NOMO-1 treated with DMSO at 0.1 percent for 48 hours (cell line): ENCODE measurements around the gene TNKS1BP1.
"Not testable (repeated sequence)": the region's sequence is repeated elsewhere in the genome, so short reads cannot be mapped to it uniquely, and the experiment has no call there.

Experiments used
- DNase-seq: peaks from one replicate; lab custom pipeline; 2025; ENCODE audit not compliant: unreplicated experiment; lab: John Stamatoyannopoulos, UW

TNKS1BP1 gene, protein sequence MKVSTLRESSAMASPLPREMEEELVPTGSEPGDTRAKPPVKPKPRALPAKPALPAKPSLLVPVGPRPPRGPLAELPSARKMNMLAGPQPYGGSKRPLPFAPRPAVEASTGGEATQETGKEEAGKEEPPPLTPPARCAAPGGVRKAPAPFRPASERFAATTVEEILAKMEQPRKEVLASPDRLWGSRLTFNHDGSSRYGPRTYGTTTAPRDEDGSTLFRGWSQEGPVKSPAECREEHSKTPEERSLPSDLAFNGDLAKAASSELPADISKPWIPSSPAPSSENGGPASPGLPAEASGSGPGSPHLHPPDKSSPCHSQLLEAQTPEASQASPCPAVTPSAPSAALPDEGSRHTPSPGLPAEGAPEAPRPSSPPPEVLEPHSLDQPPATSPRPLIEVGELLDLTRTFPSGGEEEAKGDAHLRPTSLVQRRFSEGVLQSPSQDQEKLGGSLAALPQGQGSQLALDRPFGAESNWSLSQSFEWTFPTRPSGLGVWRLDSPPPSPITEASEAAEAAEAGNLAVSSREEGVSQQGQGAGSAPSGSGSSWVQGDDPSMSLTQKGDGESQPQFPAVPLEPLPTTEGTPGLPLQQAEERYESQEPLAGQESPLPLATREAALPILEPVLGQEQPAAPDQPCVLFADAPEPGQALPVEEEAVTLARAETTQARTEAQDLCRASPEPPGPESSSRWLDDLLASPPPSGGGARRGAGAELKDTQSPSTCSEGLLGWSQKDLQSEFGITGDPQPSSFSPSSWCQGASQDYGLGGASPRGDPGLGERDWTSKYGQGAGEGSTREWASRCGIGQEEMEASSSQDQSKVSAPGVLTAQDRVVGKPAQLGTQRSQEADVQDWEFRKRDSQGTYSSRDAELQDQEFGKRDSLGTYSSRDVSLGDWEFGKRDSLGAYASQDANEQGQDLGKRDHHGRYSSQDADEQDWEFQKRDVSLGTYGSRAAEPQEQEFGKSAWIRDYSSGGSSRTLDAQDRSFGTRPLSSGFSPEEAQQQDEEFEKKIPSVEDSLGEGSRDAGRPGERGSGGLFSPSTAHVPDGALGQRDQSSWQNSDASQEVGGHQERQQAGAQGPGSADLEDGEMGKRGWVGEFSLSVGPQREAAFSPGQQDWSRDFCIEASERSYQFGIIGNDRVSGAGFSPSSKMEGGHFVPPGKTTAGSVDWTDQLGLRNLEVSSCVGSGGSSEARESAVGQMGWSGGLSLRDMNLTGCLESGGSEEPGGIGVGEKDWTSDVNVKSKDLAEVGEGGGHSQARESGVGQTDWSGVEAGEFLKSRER (N-terminal part only)

DNA sequence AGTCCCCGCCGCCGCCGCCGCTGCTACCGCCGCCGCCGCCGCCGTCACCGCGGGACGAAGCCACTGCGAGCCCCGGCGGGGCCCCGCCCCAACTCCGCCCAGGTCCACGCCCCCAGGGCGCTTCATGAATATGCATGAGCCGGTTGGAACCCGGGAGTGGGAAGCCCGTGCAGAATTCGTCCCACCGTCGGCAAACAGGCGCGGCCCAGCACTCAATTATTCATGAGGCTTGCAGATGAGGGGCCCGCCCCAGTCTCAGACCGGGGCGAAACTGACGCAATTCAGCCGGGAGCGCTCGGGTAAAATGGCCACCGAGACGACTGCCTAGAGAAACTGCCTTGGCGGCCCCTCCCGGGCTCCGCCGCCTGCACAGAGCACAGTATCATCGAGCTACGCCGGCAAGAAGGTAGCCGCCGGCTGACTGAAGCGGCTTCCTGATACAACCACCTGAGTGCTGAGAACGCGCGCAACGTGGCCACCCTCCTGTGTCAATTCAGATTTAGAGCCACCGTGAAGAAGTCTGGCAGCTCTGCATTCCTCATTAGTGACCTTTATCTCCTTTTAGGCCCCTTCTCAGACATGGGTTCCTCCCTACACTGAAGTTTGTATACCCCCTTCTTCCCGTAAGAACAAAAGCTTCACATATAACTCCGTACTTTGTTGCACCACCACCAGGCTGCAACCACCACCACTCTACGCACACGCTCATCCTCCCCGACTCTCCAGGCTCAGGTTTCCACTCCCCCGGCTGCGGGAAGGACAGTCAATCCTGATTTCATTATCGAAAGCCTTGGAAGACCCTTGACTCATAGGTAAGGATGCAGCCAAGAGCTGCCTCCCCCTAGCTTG, at the start of gene TNKS1BP1:
TNKS1BP1 (minus strand) TSS at position 67 of the 849 bp plus-strand sequence. CDS start 3,067 bp downstream, outside the sequence.
- DNase-seq, result peak; percentile 95

DNA sequence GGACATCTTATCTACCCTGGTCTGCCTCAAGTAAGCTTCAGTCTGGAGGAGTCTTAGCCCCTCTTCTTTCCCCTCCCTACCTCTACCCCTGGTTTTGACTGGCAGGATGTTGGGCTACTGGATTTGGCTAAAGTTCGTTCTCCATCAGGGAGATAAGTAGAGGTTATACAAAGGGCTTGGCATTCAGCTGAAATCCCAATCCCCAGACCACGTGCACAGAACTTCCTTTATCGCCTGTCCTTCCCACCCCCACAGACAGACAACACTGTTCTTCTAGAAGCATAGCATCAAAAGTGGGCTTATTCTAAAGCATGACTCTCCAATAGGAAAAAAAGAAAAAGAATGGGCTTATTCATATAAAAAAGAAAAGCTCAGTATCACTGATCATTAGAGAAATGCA, 48.4 kb upstream of the TNKS1BP1 start:
- no peak for DNase-seq

DNA sequence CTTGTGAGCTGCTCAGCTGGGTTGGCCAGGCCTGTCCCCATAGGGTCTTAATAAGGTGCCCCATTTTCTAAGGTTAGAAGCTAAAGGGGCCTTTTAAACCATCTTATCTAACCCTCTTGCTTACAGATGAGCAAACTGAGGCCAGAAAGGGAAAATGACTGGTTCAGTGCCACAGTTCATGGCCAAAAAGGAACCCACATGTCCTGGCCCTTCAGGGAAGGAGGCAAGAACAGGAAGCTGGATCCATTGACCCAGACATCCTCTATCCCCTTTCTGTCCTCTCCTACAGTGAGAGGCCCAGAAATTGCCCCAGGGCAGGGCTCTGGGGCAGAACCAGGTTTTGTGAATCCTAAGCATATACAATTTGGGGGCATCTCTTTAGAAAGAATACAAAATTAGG, 46.2 kb upstream of the TNKS1BP1 start:
- no peak for DNase-seq

DNA sequence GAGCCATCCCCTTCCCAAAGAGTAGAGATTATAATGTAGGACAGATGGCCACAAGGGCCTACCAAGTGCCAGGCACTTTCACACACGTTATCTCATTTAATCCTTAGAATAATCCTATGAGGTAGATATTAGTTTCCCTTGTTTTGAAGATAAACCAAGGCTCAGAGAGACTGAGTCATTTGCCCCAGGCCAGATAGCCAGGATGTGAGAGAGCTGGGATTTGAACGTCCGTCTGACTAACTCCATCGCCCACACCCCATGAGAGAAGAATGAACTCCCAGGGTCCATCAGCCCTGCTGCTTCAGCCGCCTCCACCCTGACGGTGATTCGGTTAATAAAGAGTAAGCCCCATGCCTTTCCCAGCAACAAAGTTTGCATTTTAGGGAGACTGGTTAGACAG, 45.5 kb upstream of the TNKS1BP1 start:
- DNase-seq, result no peak

DNA sequence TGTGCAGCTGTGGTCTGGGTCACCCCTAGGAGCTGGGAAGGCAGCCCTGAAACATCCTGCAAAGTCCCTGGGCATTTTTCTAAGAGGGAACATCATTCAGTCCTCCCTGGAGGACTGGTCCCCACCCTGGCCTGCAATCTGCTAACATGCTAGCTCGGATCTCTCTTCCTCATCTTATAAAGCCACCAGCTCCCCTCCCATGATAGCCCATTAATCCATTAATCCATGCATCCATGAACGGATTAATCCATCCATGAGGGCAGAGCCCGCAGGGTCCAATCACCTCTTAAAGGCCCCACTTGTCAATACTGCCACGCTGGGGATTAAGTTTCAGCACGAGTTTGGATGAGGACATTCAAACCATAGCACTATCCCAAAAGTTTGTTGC, 44.1 kb upstream of the TNKS1BP1 start:
- DNase-seq, result no peak

DNA sequence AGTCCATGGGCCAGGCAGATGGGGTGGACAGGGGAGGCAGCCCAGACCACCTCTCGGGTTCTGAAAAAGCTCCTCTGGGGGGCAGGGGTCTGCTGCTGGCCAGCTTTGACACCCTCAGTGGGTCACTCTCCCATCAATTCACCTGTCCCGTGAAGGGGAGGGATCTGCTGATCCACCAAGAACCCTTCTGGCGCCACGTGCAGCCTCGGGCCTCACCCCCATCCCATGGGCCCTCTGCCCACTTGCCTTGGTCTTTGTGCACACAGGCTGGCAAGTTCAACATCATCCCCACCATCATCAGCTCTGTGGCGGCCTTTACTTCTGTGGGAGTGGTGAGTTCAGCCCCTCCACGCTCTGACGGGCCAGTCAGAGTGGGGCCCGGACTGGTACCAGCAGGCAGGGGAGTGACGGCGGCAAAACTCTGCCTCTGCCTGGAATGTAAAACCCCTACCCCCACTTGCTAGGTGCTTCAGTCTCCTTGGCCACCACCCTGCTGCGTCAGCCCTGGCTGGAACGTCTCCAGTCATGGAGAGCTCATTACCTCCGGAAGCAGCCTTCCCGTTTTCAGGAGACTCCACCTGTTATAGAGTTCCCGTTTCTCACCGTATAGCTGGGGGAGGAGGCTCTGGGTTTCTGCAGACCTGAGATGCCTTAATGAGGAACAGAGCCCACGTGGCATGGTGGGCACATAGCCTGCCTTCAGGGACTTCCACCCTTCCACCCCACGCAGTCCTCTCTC, 43.5 kb upstream of the TNKS1BP1 start:
- no peak for DNase-seq

DNA sequence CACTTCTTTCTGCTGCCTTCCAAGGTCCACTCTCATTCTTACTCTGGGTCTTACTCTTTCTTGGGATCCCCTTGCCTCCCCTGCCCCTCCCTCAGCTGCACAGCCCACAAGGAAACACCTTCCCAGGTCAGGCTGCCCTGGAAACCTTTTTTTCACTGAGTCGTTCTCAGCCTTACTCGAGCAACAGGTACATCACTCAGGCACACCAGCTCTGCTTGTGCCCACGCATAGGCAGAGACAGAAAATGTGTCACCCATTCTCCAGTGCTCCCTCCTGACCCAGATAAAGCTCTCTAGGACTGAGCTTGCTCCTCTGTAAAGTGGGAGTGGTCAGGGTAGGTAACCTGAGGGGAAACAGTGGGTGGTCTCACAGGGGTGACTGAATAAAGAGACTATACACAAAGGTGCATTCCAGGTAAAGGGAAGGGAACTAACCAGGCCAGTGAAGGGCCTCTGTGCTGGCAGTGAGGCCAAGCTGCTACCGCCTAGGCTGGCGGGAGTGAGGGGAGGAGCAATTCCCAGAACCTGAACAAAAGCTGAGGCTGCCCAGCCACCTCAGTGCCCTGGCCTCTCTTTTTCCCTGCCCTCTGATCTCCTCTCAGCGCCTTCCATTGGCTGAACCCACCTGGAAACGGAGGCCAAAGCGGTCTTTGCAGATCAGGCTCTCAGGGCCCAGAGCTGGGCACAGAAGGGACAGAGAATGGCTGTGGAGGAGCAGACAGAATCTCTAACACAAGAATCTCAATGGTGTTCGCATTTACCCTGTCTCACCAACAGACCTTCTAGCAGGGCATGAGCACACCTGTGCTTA, 40.3 kb upstream of the TNKS1BP1 start:
- DNase-seq, result no peak

DNA sequence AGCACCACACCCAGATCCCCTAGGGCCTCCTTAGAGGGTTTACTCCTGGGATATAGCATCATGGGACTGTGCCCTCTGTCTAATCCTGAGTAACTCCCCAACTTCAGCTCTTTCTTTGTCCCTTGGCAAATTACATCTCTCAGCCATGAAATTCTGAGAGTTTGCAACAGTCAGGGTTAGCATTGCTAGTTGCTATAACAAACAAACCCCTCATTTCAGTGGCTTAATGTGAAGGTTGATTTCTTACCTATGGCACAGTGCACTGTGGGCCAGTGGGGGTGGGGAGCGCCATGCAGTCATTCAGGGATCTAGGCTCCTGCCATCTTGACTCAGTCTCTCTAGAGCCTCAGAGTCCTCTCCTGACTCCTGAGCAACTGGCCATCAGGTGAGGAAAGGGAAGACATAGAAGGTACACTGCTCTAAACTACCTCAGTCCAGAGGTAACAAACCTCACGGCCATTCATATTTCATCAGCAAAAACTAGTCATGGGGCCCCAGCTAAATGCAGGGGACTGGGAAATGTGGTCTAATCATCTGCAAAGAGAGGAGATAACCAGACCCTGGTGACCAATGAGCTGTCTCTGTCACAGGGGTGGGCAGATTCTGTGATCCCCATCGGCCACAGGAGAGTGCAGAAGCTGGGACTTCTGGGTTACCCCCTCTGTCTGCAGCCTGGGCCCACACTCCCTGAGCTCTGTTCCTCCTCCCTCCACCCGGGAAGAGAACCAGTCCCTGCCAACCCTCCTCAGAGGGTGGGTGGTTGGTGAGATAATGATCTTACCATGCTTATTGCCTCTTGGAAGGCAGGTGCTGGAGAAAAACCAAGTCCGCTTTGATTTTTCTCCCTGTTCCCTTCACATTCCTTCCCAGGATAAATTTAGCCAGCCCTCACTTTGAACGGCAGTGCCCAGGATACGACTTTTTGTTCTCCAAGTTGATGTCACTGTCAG, 38.7 kb upstream of the TNKS1BP1 start:
- no peak for DNase-seq

DNA sequence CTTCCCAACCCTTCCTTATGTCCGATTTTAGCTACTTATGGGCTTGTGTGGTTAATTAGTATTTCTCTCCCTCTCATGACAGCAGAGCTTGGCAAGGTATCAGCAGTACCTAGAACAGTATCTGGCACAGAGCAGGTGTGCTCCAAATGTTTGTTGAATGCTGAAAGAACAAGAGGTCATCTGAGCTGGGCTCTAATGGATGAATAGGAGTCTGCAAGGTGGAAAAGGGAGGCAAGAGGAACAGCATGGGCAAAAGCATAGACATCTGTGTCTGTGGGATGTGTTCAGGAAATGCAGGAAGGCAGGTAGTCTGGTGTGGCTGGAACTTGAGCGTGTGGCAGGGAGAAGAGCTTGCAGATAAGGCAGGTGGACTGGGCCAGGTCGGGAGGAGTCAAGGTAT, 37.2 kb upstream of the TNKS1BP1 start:
- DNase-seq, result no peak

DNA sequence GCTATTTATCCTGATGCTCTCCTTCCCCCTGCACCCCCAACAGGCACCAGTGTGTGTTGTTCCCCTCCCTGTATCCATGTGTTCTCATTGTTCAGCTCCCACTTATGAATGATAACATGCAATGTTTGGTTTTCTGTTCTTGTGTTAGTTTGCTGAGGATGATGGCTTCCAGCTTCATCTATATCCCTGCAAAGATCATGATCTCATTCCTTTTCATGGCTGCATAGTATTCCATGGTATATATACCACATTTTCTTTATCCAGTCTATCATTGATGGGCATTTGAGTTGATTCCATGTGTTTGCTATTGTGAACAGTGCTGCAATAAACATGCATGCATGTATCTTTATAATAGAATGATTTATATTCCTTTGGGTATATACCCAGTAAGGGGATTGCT, 36.7 kb upstream of the TNKS1BP1 start:
- not testable (repeated sequence) for DNase-seq

DNA sequence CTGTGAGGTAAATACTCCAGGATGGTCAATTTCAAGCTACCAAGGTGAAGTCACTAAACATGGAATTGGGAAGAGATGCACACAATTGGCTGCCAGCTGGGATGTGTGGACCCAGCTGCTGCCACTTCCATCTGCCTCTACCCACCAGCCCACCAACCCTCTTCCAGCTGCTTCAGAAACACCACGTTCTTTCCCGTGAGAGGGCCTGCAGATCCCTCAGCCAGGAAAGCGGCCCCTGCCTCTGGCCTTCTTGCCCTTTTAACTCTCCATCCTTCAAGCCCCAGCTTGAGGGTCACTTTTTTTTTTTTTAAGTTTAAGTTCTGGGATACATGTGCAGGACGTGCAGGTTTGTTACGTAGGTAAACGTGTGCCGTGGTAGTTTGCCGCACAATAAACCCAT, 36.2 kb upstream of the TNKS1BP1 start:
- no peak for DNase-seq

DNA sequence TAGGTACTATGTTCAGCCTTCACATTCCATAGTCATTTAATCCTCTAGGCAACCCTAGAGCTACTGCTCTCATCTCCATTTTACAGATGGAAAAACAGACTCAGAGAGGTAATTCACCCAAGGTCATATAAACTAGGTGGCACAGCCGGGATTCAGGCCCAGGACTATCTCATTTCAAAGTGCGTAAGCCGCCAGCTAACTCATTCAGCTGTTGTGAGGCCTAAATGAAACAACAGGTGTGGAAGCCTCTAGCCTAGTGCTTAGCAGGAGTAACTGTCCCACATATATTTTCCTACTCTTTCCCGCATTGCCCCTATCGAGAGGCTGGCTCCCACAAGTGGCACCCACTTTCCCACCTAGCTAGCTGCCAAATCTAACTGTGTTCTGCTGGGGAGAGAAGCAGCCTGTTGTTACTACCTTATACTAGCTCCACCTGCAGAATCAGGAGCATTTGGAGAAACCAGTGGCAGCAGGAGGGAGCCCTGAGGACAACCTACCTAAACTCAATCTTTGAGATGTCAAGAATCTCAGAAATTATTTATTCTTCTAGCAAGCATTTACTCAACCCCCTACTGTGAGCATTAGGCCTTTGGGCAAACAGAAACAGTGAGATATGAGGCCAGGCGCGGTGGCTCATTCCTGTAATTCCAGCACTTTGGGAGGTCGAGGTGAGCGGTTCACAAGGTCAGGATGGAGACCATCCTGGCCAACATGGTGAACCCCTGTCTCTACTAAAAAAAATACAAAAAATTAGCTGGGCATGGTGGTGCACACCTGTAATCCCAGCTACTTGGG, 35.3 kb upstream of the TNKS1BP1 start:
- no peak for DNase-seq

DNA sequence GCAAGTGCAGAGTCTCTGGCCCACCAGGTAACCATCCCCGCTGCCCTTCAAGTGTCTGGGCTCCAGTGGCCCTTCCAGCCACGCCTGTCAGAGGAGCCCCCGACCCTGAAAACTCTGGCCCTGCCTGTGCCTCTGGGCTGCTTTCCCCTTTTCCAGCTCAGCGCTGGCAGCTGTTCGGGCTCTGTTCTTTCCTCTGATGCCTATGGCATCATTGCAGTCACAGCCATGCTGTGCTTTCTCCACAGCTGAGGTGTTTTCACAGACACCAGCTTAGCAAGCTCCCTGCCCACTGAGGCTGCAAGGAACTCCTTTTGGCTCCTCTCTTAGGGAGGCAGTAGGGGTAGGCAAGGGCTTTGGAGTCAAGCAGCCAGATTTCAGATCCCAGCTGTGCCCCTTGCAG, 34.6 kb upstream of the TNKS1BP1 start:
- DNase-seq, result no peak

DNA sequence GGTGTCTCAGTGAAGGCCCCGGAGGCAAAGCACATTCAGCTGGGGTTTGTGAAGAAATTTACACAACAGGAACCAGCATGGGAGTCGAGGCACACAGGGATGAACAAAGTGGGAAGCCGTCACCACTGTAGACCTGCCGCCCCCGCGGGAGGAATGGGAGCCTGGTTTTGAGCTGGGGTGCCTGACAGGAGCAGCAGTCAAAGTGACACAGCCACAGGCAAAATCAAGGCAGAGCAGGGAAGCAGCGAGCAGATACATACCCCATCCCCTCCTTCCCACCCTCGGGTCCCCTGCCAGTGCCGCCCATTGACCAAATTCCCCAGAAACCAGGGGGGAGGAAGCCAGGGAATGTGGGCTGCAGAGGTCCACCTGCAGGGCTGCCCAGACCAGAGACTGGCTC, 34.2 kb upstream of the TNKS1BP1 start:
- no peak for DNase-seq

DNA sequence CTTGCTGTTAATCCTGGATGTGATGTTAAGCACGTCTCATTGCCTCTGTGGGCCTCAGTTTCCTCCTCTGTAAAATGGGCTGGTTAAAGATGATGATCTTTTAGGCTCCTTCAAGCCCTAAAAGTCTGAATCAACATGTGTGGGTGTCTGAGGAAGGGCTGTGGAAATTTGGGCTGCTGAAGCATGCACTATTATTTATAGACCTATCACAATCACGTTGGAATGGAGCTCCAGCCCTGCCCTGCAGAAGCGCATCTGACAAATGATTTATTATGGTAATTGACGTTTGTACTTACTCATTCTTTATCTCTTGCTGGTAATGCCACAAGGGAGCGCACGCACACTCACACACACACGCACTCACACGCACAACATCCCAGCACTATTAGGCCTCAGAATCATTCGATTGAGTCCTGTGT, 33.8 kb upstream of the TNKS1BP1 start:
- DNase-seq, result no peak

DNA sequence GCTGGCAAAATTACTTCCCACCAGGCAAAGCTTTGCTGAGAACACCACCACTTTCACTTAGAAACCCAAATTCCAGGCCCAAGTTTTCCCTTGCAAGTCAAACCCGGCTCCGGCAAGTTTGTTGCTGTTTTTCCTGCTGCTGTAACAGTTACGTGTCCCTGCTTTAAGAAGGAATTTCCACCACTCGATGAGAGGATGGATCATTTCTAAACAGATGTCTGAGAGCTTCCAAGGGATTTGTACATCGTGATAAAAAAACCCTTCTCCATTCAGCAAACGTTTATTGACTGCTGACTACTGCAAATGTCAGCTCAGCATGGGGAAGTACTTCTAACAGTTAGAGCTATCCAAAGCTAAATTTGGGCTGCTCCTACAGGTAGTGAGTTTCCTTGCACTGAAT, 33.1 kb upstream of the TNKS1BP1 start:
- DNase-seq, result no peak

DNA sequence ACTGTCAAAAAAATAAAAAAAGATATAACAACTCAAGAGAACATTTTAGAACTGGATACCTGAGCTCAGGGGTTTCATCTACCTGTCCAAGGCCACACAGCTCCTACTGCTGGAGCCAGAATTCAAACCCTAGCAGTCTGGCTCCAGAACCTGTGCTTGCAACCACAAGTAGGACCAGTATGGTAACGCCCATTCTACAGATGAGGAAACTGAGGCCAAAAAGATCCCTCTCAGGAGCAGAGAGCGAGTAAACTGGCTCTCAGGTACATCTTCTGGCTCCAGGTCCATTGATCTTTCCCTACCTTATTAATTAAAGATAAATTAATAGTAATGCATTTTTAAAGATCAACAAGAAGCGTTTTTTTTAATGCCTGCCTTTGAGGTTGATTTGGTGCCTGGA, 32.6 kb upstream of the TNKS1BP1 start:
- no peak for DNase-seq
